ENCODE data around the gene SEMA5B. TPM values are rescaled to one million over a fixed set of nuclear protein-coding genes. Genes with fewer than 3 reads are reported as not detected.

Gene SEMA5B
- polyA plus RNA-seq, 1 of the 3 experiments (the other 2 are of a cell fraction): 0.43 TPM

GRCh38 chr3:122903171-122903570 lies 124.4 kb downstream of the SEMA5B start (continued):
- no peak for TF ChIP-seq TEAD4 (IDR thresholded peaks at IDR 0.05; ENCODE audit: borderline replicate concordance, insufficient read depth)
- TF ChIP-seq, protein P1, sequence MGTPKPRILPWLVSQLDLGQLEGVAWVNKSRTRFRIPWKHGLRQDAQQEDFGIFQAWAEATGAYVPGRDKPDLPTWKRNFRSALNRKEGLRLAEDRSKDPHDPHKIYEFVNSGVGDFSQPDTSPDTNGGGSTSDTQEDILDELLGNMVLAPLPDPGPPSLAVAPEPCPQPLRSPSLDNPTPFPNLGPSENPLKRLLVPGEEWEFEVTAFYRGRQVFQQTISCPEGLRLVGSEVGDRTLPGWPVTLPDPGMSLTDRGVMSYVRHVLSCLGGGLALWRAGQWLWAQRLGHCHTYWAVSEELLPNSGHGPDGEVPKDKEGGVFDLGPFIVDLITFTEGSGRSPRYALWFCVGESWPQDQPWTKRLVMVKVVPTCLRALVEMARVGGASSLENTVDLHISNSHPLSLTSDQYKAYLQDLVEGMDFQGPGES (IDR thresholded peaks at IDR 0.05; ENCODE audit: low read depth, low read length): no peak
- no peak for TF ChIP-seq GABPA (IDR thresholded peaks at IDR 0.05; ENCODE audit: low read depth)
- TF ChIP-seq CHD2 (IDR thresholded peaks at IDR 0.05; ENCODE audit: low read length, partially characterized antibody): no peak
- no peak for TF ChIP-seq EZH2phosphoT487 (IDR thresholded peaks at IDR 0.05; ENCODE audit: borderline replicate concordance, low read depth)
- TF ChIP-seq JUND (IDR thresholded peaks at IDR 0.05): no peak
- TF ChIP-seq POLR2AphosphoS5 (IDR thresholded peaks at IDR 0.05; ENCODE audit: low read depth, low read length): no peak

- H3F3A ChIP-seq (replicated peaks; ENCODE audit: insufficient read depth): no peaks in the 10 kb centered on the region
- no peaks in the 10 kb centered on the region for H3K79me2 ChIP-seq (ENCODE audit: insufficient read depth)
- no peak overlapping the region for H3K9ac ChIP-seq
- H3K9me2 ChIP-seq: no peaks in the 10 kb centered on the region
- ChIA-PET POLR2A (no interaction called here), CTCF (interaction anchor here (0.8 to 2.1 kb wide), 4 partner anchors 16 to 67 kb away, joined by 3 to 6 read pairs (median 4); no protein-coding TSS in a partner anchor)
- no peaks in the 10 kb centered on the region; the same call in 1 of the 2 replicates for H3K27me3 ChIP-seq (ENCODE audit: insufficient read depth)
- H3K36me3 ChIP-seq (replicated peaks in 1 of 2; ENCODE audit: control insufficient read depth in 1 of 2, insufficient read depth in 2 of 2, low read length in 1 of 2): no peaks in the 10 kb centered on the region
- H3K4me1 ChIP-seq (ENCODE audit: control insufficient read depth in 1 of 2, insufficient read depth in 2 of 2, low read depth in 1 of 2, low read length in 1 of 2): peaks cover 0 to 4% of the 10 kb centered on the region in 2 experiments; a peak in 1 of 4 replicates
- H3K4me3 ChIP-seq (ENCODE audit: low read depth in 2 of 2, low read length in 1 of 2): no peak overlapping the region
- 64% methylated on average over 2 of the region's 2 CpGs for WGBS (ENCODE audit: low lambda C conversion rate)
- H3K4me2 ChIP-seq: no peak overlapping the region
- 0 out of 2 replicates have a peak, but pooled peaks cover 8% of the 10 kb centered on the region for H3K9me3 ChIP-seq
- H4K20me1 ChIP-seq (ENCODE audit: insufficient read depth): no peaks in the 10 kb centered on the region
- no peak overlapping the region for H2AFZ ChIP-seq (ENCODE audit: low read depth)
- H3K27ac ChIP-seq (ENCODE audit: low read depth in 2 of 2, low read length in 1 of 2): no peak overlapping the region
- DNase-seq: no peak
- TF ChIP-seq, protein P1 (IDR thresholded peaks at IDR 0.05; ENCODE audit: low read depth, low read length): no peak
- TF ChIP-seq GABPA (IDR thresholded peaks at IDR 0.05; ENCODE audit: low read depth) (no peak), FOSL2 (IDR thresholded peaks at IDR 0.05; ENCODE audit: borderline replicate concordance, low read depth) (no peak), POLR2AphosphoS5 (IDR thresholded peaks at IDR 0.05; ENCODE audit: low read depth, low read length) (no peak), NRF1 (IDR thresholded peaks at IDR 0.05; ENCODE audit: low read depth, low read length) (no peak), FOXM1 (IDR thresholded peaks at IDR 0.05; ENCODE audit: low read depth) (no peak), RFX5 (IDR thresholded peaks at IDR 0.05; ENCODE audit: low read length) (no peak), CHD2 (IDR thresholded peaks at IDR 0.05; ENCODE audit: low read length, partially characterized antibody) (no peak), EZH2phosphoT487 (IDR thresholded peaks at IDR 0.05; ENCODE audit: borderline replicate concordance, low read depth) (no peak), SIN3A (IDR thresholded peaks at IDR 0.05; ENCODE audit: borderline replicate concordance, low read depth, low read length) (no peak), RAD21 (IDR thresholded peaks at IDR 0.05; ENCODE audit: low read length) (no peak), GATA2 (CRISPR knock-in tag; IDR thresholded peaks at IDR 0.05) (no peak), RCOR1 (IDR thresholded peaks at IDR 0.05; ENCODE audit: low read length) (no peak), ELF1 (IDR thresholded peaks at IDR 0.05) (no peak), TAF1 (IDR thresholded peaks at IDR 0.05; ENCODE audit: borderline replicate concordance, low read depth, low read length) (no peak)
- TF ChIP-seq, protein P2, sequence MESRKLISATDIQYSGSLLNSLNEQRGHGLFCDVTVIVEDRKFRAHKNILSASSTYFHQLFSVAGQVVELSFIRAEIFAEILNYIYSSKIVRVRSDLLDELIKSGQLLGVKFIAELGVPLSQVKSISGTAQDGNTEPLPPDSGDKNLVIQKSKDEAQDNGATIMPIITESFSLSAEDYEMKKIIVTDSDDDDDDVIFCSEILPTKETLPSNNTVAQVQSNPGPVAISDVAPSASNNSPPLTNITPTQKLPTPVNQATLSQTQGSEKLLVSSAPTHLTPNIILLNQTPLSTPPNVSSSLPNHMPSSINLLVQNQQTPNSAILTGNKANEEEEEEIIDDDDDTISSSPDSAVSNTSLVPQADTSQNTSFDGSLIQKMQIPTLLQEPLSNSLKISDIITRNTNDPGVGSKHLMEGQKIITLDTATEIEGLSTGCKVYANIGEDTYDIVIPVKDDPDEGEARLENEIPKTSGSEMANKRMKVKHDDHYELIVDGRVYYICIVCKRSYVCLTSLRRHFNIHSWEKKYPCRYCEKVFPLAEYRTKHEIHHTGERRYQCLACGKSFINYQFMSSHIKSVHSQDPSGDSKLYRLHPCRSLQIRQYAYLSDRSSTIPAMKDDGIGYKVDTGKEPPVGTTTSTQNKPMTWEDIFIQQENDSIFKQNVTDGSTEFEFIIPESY (IDR thresholded peaks at IDR 0.05; ENCODE audit: borderline replicate concordance, low read depth): no peak
- TF ChIP-seq, protein P3, sequence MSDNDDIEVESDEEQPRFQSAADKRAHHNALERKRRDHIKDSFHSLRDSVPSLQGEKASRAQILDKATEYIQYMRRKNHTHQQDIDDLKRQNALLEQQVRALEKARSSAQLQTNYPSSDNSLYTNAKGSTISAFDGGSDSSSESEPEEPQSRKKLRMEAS (IDR thresholded peaks at IDR 0.05; ENCODE audit: low read depth): no peak
- TF ChIP-seq, protein P4, sequence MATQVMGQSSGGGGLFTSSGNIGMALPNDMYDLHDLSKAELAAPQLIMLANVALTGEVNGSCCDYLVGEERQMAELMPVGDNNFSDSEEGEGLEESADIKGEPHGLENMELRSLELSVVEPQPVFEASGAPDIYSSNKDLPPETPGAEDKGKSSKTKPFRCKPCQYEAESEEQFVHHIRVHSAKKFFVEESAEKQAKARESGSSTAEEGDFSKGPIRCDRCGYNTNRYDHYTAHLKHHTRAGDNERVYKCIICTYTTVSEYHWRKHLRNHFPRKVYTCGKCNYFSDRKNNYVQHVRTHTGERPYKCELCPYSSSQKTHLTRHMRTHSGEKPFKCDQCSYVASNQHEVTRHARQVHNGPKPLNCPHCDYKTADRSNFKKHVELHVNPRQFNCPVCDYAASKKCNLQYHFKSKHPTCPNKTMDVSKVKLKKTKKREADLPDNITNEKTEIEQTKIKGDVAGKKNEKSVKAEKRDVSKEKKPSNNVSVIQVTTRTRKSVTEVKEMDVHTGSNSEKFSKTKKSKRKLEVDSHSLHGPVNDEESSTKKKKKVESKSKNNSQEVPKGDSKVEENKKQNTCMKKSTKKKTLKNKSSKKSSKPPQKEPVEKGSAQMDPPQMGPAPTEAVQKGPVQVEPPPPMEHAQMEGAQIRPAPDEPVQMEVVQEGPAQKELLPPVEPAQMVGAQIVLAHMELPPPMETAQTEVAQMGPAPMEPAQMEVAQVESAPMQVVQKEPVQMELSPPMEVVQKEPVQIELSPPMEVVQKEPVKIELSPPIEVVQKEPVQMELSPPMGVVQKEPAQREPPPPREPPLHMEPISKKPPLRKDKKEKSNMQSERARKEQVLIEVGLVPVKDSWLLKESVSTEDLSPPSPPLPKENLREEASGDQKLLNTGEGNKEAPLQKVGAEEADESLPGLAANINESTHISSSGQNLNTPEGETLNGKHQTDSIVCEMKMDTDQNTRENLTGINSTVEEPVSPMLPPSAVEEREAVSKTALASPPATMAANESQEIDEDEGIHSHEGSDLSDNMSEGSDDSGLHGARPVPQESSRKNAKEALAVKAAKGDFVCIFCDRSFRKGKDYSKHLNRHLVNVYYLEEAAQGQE (IDR thresholded peaks at IDR 0.05; ENCODE audit: low read depth, low read length): no peak
- TF ChIP-seq, protein P5, sequence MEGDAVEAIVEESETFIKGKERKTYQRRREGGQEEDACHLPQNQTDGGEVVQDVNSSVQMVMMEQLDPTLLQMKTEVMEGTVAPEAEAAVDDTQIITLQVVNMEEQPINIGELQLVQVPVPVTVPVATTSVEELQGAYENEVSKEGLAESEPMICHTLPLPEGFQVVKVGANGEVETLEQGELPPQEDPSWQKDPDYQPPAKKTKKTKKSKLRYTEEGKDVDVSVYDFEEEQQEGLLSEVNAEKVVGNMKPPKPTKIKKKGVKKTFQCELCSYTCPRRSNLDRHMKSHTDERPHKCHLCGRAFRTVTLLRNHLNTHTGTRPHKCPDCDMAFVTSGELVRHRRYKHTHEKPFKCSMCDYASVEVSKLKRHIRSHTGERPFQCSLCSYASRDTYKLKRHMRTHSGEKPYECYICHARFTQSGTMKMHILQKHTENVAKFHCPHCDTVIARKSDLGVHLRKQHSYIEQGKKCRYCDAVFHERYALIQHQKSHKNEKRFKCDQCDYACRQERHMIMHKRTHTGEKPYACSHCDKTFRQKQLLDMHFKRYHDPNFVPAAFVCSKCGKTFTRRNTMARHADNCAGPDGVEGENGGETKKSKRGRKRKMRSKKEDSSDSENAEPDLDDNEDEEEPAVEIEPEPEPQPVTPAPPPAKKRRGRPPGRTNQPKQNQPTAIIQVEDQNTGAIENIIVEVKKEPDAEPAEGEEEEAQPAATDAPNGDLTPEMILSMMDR (IDR thresholded peaks at IDR 0.05): no peak
Observed at GRCh38 chr3:122902326-122902725, 125.2 kb downstream of the SEMA5B start.
